NOMO-1 (cell line): ENCODE measurements around the gene TMEM225B.

Experiments used
- DNase-seq, 2 experiments: peaks; one replicate each; lab custom pipeline; 2025; ENCODE audit not compliant: unreplicated experiment in 2 of 2; lab: John Stamatoyannopoulos, UW

TMEM225B gene

DNA sequence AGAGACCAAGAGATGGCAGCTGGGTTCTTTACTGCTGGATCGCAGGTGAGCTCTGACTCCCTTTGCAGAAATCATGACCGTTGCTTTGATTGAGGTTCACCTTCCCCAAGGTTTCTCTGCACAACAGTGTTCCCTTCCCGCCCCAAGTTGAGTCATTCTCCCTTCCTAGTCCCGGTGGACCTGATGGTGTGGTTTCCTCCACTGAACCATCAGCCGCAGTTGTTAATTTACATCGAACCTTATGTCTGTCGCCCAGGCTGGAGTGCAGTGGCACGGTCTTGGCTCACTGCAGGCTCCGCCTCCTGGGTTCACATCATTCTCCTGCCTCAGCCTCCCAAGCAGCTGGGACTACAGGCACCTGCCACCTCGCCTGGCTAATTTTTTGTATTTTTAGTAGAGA lies 24.5 kb downstream of the TMEM225B start:
- no peak for DNase-seq

GRCh38 chr7:99623091-99623693 lies 25.1 kb downstream of the TMEM225B start:
- no peak for DNase-seq

DNA sequence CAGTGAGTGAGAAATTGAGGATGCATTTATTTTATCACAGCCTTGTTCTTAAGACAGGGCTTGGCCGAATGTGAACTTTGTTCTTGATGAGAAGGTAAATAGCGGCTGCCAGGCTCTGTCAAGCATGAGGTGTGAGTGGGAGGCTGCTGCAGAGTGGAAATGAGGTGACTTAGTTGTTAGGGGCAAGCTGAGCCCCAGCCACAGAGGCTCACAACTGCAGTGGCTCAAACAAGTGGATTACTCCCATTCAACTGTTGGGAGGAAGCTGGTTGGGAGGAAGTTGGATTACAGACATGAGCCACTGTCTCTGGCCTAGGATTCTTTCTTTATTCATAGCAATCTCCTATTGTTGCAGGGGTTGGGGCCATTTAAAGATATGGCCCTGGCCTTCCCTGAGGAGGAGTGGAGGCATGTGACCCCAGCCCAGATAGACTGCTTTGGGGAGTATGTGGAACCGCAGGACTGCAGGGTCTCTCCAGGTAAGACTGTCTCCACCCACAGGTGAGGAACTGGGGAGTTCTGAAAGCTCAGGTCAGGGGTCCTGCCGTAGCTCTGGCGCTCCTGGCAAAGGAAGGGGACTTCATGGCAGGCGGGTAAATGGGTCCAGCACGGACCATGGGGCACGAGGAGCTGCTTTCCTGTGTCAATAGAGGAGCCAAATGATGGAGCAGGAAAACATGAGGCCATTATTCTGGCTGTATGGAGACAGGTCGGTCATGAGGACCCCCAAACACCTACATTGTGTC lies 25.8 kb downstream of the TMEM225B start:
- DNase-seq: no peak

GRCh38 chr7:99624484-99624883 lies 26.4 kb downstream of the TMEM225B start:
- no peak for DNase-seq

GRCh38 chr7:99625321-99625720 lies 27.3 kb downstream of the TMEM225B start:
- DNase-seq: no peak

DNA sequence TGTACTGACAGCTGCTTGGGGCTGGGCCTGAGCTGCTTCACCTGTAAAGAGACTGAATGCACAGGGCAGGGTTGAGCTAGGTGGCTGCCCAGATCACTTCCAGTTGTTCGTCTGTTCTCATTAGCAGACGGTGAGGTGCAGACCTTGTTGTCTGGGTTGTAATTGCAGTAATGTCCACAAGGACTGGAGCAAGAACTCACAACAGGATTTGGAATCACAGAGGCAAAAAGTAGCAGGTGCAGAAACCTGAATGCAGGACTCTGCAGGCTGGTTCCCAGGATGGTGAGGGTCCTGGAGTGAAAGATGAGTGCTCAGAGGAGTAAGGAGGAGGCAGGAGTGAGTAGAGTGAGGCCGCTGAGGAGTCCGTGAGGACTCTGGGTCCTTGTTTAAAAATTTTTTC lies 27.9 kb downstream of the TMEM225B start:
- DNase-seq: no peak

DNA sequence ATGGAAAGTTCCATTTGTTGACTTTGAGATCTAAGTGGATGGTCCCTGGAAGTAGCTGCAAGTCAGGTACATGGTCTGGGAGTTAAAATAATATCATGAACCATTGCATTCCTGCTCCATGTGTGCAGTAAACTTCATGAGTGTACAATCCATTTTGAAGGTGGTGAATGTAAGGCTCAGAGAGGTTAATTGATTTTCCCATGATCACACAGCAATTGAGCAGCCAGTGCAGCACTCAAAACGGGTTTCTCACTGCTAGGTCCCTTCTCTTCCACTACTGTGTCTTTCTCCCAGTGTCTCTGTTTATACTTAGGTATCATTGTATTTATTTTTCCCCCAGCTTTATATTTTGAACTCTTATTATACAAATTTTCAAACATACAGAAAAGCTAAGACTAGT lies 28.6 kb downstream of the TMEM225B start:
- no peak for DNase-seq

- no peak for DNase-seq
Measured at GRCh38 chr7:99627513-99627912, 29.4 kb downstream of the TMEM225B start.

DNA sequence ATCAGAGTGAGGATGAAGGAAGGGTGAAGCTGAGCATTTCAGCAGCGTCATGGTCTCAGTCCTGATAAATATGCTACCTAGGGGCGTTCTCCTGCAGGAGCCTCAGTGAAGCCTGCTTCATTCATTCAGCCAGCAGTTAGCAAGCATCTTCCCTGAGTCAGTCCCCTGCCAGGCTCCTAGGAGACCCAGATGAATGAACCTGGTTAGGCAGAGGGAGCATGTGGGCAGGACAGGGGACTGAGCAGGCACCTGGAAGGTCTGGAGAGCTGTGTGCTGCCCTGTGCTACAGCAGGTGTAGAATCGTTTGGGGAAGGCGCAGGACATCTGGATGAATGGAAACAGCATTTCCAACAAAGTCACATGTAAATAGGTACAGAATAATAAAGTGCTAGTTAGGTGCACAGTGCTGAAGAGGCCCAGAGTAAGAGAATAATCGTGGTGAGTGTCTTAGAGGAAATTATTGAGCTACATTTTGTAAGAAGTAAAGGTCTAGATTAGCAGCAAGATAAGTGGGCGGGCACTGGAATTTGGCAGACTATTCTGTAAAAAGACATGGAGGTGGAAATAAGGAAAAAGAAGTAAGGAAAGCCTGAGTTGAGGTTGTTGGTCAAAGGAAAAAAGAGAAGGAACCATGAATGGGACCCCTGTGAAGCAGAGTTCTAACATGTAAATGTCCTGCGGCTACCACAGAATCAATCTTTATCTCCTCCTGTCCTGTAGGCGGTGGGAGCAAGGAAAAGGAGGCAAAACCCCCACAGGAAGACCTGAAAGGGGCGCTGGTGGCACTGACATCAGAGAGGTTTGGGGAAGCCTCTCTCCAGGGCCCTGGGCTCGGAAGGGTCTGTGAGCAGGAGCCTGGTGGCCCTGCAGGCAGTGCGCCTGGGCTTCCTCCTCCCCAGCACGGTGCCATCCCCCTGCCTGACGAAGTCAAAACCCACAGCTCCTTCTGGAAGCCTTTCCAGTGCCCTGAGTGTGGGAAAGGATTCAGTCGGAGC lies 30.7 kb downstream of the TMEM225B start:
- no peak for DNase-seq

- no peak for DNase-seq
Measured at GRCh38 chr7:99629643-99630042, 31.6 kb downstream of the TMEM225B start.

DNA sequence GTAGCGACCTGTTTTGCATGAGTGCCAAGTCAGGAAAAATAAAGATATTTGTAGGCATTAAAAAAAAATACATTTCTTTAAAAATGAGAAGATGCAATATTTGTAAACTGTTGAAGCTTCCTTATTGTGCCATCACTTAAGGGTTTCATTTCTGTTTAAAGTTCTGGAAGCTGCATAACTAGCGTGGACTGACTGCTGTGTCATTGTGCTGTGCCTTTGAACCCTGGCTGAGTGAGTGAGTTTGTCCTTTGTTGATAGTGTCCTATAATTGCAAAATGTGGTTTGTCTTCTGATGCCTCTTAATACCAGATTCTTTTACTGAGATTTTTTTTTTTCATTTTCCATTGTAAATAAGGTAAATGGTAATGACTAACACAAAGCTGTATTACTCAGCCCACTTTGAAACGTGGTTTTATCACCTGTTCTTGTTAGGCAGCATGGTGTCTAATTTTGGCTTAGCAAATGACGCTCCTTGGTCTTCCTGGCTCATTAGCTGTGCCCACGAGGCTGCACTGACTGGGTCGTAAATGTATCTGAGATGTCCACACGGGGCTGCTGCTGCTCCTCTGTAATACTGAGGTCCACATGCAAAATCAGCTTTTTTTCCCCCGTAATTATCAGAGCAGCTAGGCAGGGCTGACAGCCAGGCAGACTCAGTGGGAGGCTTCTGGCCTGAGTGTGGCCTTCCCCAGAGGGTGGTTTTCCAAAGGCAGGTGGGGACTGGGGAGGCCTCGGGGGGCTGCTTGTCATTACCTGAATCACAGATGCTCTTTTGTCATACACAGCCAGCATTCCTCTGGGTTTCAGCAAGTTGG lies 33.4 kb downstream of the TMEM225B start:
- DNase-seq: peak in 1 of 2 experiments; percentile 27

DNA sequence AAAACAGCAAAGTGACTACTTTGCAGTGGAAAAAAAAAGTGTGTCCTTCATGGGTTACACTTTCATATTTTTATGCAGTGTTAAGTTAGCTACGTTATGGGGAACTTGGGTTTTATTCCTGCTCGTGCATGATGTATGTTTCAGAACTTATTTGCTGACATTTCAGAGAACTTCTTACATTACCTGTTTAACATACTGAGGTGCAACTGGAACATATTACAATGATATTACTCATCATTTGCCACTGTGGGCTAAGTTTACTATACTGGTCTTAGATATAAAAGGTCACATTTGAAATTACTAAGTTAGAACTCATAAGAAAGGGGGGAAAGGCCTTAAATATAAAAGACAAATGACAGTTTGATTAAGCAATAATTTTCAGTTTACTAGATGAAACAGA lies 39.3 kb downstream of the TMEM225B start:
- peak in 1 of 2 experiments; percentile 21 for DNase-seq

- no peak for DNase-seq
Measured at GRCh38 chr7:99638731-99639130, 40.7 kb downstream of the TMEM225B start.

- no peak for DNase-seq
Measured at GRCh38 chr7:99639267-99639666, 41.2 kb downstream of the TMEM225B start.

- peak in 1 of 2 experiments; percentile 41 for DNase-seq
Measured at GRCh38 chr7:99642027-99642426, 44.0 kb downstream of the TMEM225B start.

DNA sequence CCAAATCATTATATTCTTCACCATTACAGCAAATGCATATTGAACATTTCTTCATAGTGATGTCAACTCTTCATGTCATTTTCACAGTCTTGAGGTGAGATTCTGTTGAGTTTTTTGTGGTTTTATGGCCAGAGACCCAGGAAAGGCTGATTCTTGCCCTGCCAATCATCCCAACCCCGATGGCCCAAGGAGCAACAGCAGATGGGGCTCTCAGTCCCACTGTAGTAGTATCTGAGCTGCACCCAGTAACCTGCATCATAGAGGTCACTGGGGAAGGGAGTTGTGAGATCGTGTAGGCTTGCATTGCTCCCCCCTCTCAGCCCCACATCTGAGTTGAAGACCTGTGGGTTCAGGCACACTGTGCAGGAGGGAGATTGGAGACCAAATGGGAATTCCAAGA lies 45.4 kb downstream of the TMEM225B start:
- DNase-seq: no peak

DNA sequence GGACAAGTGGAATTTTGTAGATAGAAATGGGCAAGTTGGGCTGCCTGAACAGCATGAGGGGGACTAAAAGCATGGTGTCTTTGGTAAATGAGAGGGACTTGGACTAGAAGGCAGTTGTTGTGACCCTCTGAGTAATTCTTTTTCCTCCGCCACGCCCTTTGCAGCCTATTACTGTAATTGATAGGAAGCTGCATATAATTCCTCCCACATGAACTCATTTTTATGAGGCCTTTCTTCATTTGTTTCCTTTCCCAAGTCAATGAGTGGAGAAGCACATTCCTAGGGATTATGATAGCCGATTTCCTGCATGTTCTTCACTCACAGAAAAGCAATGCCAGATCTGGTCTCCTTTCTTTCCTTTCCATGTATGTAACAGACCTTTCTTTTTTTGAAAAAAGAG lies 46.4 kb downstream of the TMEM225B start:
- DNase-seq: no peak

DNA sequence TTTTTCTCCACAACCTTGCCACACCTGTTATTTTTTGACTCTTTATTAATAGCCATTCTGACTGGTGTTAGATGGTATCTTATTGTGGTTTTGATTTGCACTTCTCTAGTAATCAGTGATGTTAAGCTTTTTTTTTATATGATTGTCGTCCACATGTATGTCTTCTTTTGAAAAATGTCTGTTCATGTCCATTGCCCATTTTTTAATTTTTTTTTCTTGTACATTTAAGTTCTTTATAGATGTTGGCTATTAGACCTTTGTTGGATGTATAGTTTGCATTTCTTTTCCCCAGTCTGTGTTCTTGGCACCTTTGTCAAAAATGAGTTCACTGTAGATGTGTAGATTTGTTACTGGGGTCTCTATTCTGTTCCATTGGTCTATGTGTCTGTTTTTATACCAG lies 47.5 kb downstream of the TMEM225B start:
- no peak for DNase-seq

- DNase-seq: no peak
Measured at GRCh38 chr7:99648843-99649242, 50.8 kb downstream of the TMEM225B start.

- no peak for DNase-seq
Measured at GRCh38 chr7:99651290-99651689, 53.2 kb downstream of the TMEM225B start.

GRCh38 chr7:99652671-99653070 lies 54.6 kb downstream of the TMEM225B start:
- DNase-seq: no peak
